GM12878 (cell line): ENCODE measurements around the gene ZFP62. TPM values are rescaled to one million over a fixed set of nuclear protein-coding genes. Genes with fewer than 3 reads are reported as not detected.
"Not testable (repeated sequence)": the region's sequence is repeated elsewhere in the genome, so short reads cannot be mapped to it uniquely, and the experiment has no call there.

Experiments used
- ATAC-seq: fragments of 200-7000 bp; cut with Tn5 transposase; 3 replicates; pipeline ENCODE4 v1.9.1; 2020; ENCODE audit warnings: mild to moderate bottlenecking, moderate library complexity
- BruUV-seq: library from RNA; stranded (reverse); fragments of 400-500 nt; replicated peaks from 2 replicates; lab custom pipeline; 2021; lab: Mats Ljungman, UMichigan
- CTCF ChIA-PET: fragments of 300-600 bp; sonication (Branson Sonifier 250); formaldehyde crosslinking; extraction: SDS; loops from one replicate; lab custom pipeline; 2021; ENCODE audit warnings: inconsistent platforms; lab: Yijun Ruan, JAX
- POLR2A ChIA-PET: fragments of 350-600 bp; formaldehyde crosslinking; extraction: SDS; loops from one replicate; lab custom pipeline; 2021; ENCODE audit warnings: inconsistent platforms; lab: Charles Lee
- RAD21 ChIA-PET: fragments of 300-600 bp; sonication (Branson Sonifier 250); formaldehyde crosslinking; loops from one replicate; lab custom pipeline; 2023; ENCODE audit warnings: antibody characterized with exemption; ENCODE audit not compliant: unreplicated experiment; lab: Charles Lee
- SMC1A ChIA-PET: fragments of 300-600 bp; sonication (Branson Sonifier 250); formaldehyde crosslinking; loops from one replicate; lab custom pipeline; 2023; ENCODE audit not compliant: unreplicated experiment, uncharacterized antibody; lab: Charles Lee
- DNase-seq: peaks from one replicate; pipeline ENCODE4 v3.0.0-alpha.2; 2011; ENCODE audit warnings: low read depth, low spot score
- FAIRE-seq: peaks from 3 replicates; lab custom pipeline; 2011; peaks lifted over from hg19 to GRCh38; lab: Jason Lieb, UNC
- H2AFZ ChIP-seq: 2 replicates; pipeline ENCODE4 v1.6.0; 2011; ENCODE audit warnings: low read depth, low read length, control low read depth; ENCODE audit not compliant: control insufficient read depth
- H3K27ac ChIP-seq: 2 replicates; pipeline ENCODE4 v1.5.1; 2011; ENCODE audit warnings: control low read depth; ENCODE audit not compliant: control insufficient read depth, insufficient read depth
- H3K27me3 ChIP-seq, 2 experiments: replicated peaks in 1 of 2; 2 replicates each; pipeline versions ENCODE4 v1.6.0 to v1.6.1; 2011; ENCODE audit warnings: low read length in 1 of 2; ENCODE audit not compliant: control insufficient read depth in 2 of 2, insufficient read depth in 2 of 2
- H3K36me3 ChIP-seq, 2 experiments: 2 replicates each; pipeline ENCODE4 v1.5.1; 2011; ENCODE audit warnings: low read length in 1 of 2; ENCODE audit not compliant: control insufficient read depth in 2 of 2, insufficient read depth in 2 of 2
- H3K4me1 ChIP-seq: 2 replicates; pipeline ENCODE4 v1.6.1; 2011; ENCODE audit warnings: mild to moderate bottlenecking, low read length, moderate library complexity, mixed read lengths; ENCODE audit not compliant: control insufficient read depth, insufficient read depth
- H3K4me2 ChIP-seq: 2 replicates; pipeline ENCODE4 v1.6.0; 2011; ENCODE audit warnings: control low read depth; ENCODE audit not compliant: control insufficient read depth, insufficient read depth
- H3K4me3 ChIP-seq: fragments of 200-600 bp; sonication (generic); 2 replicates; pipeline ENCODE4 v1.5.1; 2016
- H3K79me2 ChIP-seq: 2 replicates; pipeline ENCODE4 v1.6.0; 2011; ENCODE audit warnings: low read length; ENCODE audit not compliant: control insufficient read depth, insufficient read depth
- H3K9ac ChIP-seq: 2 replicates; pipeline ENCODE4 v1.8.0; 2011; ENCODE audit warnings: low read length, control low read depth, mixed read lengths; ENCODE audit not compliant: control insufficient read depth, insufficient read depth
- H3K9me3 ChIP-seq: replicated peaks from 3 replicates; pipeline ENCODE4 v1.5.1; 2011; ENCODE audit warnings: mild to moderate bottlenecking, low read length; ENCODE audit not compliant: control insufficient read depth, insufficient read depth
- H4K20me1 ChIP-seq: 2 replicates; pipeline ENCODE4 v1.6.0; 2011; ENCODE audit not compliant: control insufficient read depth, insufficient read depth
- ATF7 ChIP-seq: fragments of 450-650 bp; IDR thresholded peaks from 2 replicates; pipeline ENCODE4 v1.6.1; 2016; ENCODE audit warnings: low read depth, mild to moderate bottlenecking
- ETV6 ChIP-seq, 2 experiments: fragments of 450-650 bp in 1 of 2; IDR thresholded peaks in 1 of 2; conservative IDR thresholded peaks in 1 of 2; 2 replicates each; pipeline ENCODE4 v1.6.1; 2014; ENCODE audit warnings: antibody characterized with exemption in 1 of 2, borderline replicate concordance in 1 of 2, low read depth in 1 of 2, mild to moderate bottlenecking in 1 of 2, moderate library complexity in 1 of 2
- FOS ChIP-seq: IDR thresholded peaks from 3 replicates; pipeline ENCODE4 v1.6.1; 2011; ENCODE audit warnings: borderline replicate concordance; ENCODE audit not compliant: insufficient read length; ENCODE audit errors: extremely low read depth
- NRF1 ChIP-seq: conservative IDR thresholded peaks from 2 replicates; pipeline ENCODE4 v1.6.1; 2011; ENCODE audit warnings: mild to moderate bottlenecking, low read depth, low read length, improper control_type of control experiment
- RB1 ChIP-seq: fragments of 450-650 bp; formaldehyde crosslinking; IDR thresholded peaks from 2 replicates; pipeline ENCODE4 v1.6.1; 2017; ENCODE audit warnings: mild to moderate bottlenecking, borderline replicate concordance
- SMC3 ChIP-seq: IDR thresholded peaks from 2 replicates; pipeline ENCODE4 v1.6.1; 2011; ENCODE audit warnings: low read length, improper control_type of control experiment, borderline replicate concordance
- SUZ12 ChIP-seq: fragments of 200-600 bp; sonication (generic); IDR thresholded peaks from one replicate; pipeline ENCODE4 v1.6.1; 2018; ENCODE audit warnings: antibody characterized with exemption, mild to moderate bottlenecking; ENCODE audit not compliant: unreplicated experiment
- TCF7 ChIP-seq: IDR thresholded peaks from 2 replicates; pipeline ENCODE4 v1.6.1; 2014; ENCODE audit warnings: antibody characterized with exemption, borderline replicate concordance
- ZNF274 ChIP-seq: IDR thresholded peaks from one replicate; pipeline ENCODE4 v1.8.0; 2011; ENCODE audit not compliant: insufficient read length, insufficient read depth
- WGBS: methylation state at CpG from one replicate; pipeline ENCODE4 v1.1.6; 2016; ENCODE audit warnings: low lambda C conversion rate; ENCODE audit not compliant: insufficient replicate concordance, insufficient coverage; ENCODE audit errors: missing lambda C conversion rate; 5-methylcytosine and 5-hydroxymethylcytosine counted together
- in situ Hi-C: fragments of 300-500 bp; cut with MboI; formaldehyde crosslinking; loops from 9 replicates; pipeline ENCODE4 v1.14.3; 2018; ENCODE audit warnings: mixed read lengths
- intact Hi-C: fragments of 100-400 bp; cut with micrococcal nuclease; formaldehyde crosslinking; loops from one replicate; pipeline ENCODE4 v1.14.2; 2022; ENCODE audit not compliant: unreplicated experiment
- polyA plus RNA-seq, 11 experiments: library from polyadenylated mRNA; depleted of rRNA in 4 of 11; unstranded in 6 of 11; stranded (reverse) in 5 of 11; fragments of >200 nt; fragmentation: Nextera tagmentation in 4 of 11; fragmentation: Illumina TruSeq in 1 of 11; extraction: Ambion mirVana in 4 of 11; extraction: Trizol in 1 of 11; gene quantifications; 1 replicate in 1 of 11; 2 replicates in 10 of 11; pipeline versions ENCODE4 v1.2.1 to v1.2.3, GENCODE V29; 2011 to 2016; ENCODE audit warnings: inconsistent platforms in 2 of 11, missing spikeins in 2 of 11, low read depth in 1 of 11
- total RNA-seq, 4 experiments: library from RNA; depleted of rRNA in 3 of 4; stranded (reverse); fragments of >200 nt in 3 of 4; fragmentation: Illumina TruSeq in 1 of 4; extraction: Trizol in 1 of 4; gene quantifications; 2 replicates each; pipeline versions ENCODE4 v1.2.1 to v1.2.3, GENCODE V29; 2013 to 2021

ZFP62 gene
- total and polyA plus RNA-seq, 10 of the 15 experiments (the other 5 are each of a cell fraction or from before 2014, with no cell fraction given), result 9.2 to 39.7 (median 21.1) TPM

DNA sequence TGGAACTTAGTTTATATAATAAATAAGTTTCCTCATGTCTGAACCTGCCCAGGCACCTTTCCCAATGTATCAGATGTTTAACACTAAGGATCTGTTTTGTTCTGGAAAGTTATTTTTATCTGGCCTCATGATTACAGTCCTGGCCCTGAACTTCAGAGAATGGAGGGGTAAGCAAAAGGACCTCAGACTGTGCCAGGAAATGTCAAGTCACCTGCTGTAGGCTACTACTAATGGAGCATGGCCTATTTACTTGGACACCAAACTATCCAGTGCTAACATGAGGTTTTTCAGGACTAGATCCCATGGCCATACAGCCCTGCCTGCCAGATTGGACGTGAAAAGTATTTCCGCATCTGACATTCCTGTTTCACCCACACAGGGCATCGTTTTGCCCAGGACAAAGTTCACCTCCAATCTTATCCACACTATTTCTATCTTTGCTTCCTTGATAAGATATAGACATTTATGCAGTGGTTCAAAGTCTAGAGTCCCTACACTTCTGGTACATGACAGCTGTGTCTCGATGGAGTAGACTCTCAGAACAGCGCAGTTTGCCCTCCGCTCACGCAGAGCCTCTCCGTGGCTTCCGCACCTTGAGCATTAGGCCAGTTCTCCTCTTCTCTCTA is 37.7 kb upstream of the ZFP62 start, which contains the start of gene BTNL8:
BTNL8 (plus strand) TSS at position 539 of the 626 bp plus-strand sequence. CDS start 152 bp downstream, outside the sequence.
- 78% methylated on average over 9 of the region's 9 CpGs for WGBS
- intact Hi-C loops, result no loop called here
- no peak within 1 kb of the TSS for H3K4me2 ChIP-seq
- no peak within 1 kb of the TSS for H2AFZ ChIP-seq
- RAD21 ChIA-PET, result no interaction called here
- CTCF ChIA-PET, result interaction anchor here (1.1 kb wide), 1 partner anchor 29 kb away, joined by 3 read pairs; no protein-coding TSS in a partner anchor
- SMC1A ChIA-PET, result interaction anchor here (1.3 kb wide), 1 partner anchor 10 kb away, joined by 3 read pairs; no protein-coding TSS in a partner anchor
- FAIRE-seq, result no peak
- no peaks in the 10 kb centered on the region; the same call in 2 of the 3 replicates for H3K9me3 ChIP-seq
- no TSS peak for BruUV-seq
- no peaks in the 10 kb centered on the region for H3K79me2 ChIP-seq
- H3K4me1 ChIP-seq, result no peaks in the 10 kb centered on the region
- no peaks in the 10 kb centered on the region for H4K20me1 ChIP-seq
- POLR2A ChIA-PET, result no interaction called here
- in situ Hi-C loops, result no loop called here
- H3K9ac ChIP-seq, result no peak within 1 kb of the TSS
- ATAC-seq, result no peak
- no peaks in the 10 kb centered on the region for H3K36me3 ChIP-seq
- TF ChIP-seq FOS (no peak), ETV6 (conservative IDR thresholded peaks at IDR 0.05 in 1 of 2, IDR thresholded peaks at IDR 0.05 in 1 of 2; ENCODE audit: borderline replicate concordance in 1 of 2, low read depth in 1 of 2) (no peak), TCF7 (no peak), RB1 (no peak), ATF7 (no peak), SMC3 (no peak), ZNF274 (no peak), SUZ12 (no peak), NRF1 (no peak)
- no peak within 1 kb of the TSS for H3K4me3 ChIP-seq
- no peaks in the 10 kb centered on the region for H3K27me3 ChIP-seq
- H3K27ac ChIP-seq, result no peak within 1 kb of the TSS
- DNase-seq, result no peak

DNA sequence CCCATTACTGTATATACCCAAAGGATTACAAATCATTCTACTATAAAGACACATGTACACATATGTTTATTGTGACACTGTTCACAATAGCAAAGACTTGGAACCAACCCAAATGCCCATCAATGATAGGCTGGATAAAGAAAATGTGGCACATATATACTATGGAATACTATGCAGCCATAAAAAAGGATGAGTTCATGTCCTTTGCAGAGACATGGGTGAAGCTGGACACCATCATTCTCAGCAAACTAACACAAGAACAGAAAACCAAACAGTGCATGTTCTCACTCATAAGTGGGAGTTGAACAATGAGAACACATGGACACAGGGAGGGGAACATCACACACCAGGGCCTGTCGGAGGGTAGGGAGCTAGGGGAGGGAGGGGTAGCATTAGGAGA is 34.3 kb upstream of the ZFP62 start:
- ATAC-seq, intact Hi-C loops, RAD21 ChIA-PET, H3K79me2 ChIP-seq, DNase-seq, in situ Hi-C loops, SMC1A ChIA-PET, CTCF ChIA-PET, H4K20me1 ChIP-seq, H3K36me3 ChIP-seq, H3K9me3 ChIP-seq, H3K4me2 ChIP-seq, BruUV-seq, H2AFZ ChIP-seq, H3K27me3 ChIP-seq, H3K4me3 ChIP-seq, H3K9ac ChIP-seq, H3K27ac ChIP-seq, POLR2A ChIA-PET, H3K4me1 ChIP-seq, FAIRE-seq: not testable (repeated sequence)
- WGBS, result 29% methylated on average over 1 of the region's 1 CpG
